Measurements from ENCODE around the gene KPNA6.
"Not testable (repeated sequence)": the region's sequence is repeated elsewhere in the genome, so short reads cannot be mapped to it uniquely, and the experiment has no call there.

The KPNA6 gene

GRCh38 chr1:32107742-32108661 is at the start of gene KPNA6:
TSS of gene KPNA6 (plus strand) at chr1:32108056. CDS start at chr1:32108131, 75 bp downstream.
- peak; percentile 98 for DNase-seq

GRCh38 chr1:32060914-32061313 is 46.9 kb upstream of the KPNA6 start:
- no peak for DNase-seq

DNA sequence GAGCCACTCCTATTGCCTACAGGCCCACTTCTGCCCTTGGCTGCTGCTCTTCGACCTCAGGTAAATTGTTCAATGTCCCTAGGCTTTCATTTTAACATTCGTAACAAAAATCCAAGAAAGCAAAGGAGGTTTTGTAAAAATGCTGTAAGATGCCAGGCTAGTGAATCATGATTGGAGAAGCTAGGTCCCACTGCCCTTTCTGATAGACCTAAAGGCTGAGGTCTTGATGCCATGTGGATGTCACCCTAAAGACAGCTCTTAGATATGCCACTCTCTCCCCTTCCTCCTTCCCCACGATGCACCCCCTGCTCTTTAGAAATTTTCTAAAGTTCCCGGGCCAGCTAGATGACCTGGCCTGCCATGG is 45.0 kb upstream of the KPNA6 start:
- no peak for DNase-seq

DNA sequence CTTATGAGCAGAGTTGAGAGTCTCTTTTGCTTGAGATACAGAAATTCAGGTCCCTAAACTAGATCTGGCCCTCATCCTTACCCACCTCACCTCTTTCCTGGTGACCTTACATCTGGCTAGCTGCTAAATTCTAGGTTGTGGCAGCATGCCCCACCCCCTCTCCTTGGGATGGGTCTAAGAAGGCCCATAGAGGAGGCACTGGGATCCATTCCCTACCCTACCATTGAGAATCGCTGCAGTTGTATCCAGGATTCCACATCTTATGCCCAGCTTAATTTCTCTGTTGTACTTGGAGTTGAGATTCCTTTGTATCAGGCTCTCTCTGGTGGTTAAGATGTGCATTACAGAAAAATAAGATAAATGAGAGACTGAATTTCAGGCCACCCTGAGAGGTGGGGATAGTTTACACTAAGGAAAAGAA is 44.6 kb upstream of the KPNA6 start:
- peak; percentile 90 for DNase-seq

- DNase-seq = not testable (repeated sequence)
These were observed 42.0 kb upstream of the KPNA6 start for GRCh38 chr1:32065613-32066488.

DNA sequence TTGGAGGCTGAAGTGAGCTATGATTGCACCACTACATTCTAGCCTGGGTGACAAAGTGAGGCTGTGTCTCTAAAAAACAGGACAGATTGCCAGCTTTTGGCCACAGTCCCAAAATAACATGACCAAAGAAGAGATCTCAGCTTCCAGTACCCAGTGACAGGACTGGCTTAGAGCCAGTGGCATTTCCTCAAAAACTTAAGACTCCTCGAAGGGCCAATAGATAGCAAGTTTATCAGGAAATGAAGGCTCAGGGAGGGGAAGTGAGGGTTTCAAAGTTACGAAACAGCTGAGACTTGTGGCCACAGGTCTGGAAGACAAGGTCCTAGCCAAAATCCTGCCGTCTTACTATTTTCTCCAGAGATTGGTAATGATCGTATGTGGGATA is 41.4 kb upstream of the KPNA6 start:
- peak; percentile 71 for DNase-seq

DNA sequence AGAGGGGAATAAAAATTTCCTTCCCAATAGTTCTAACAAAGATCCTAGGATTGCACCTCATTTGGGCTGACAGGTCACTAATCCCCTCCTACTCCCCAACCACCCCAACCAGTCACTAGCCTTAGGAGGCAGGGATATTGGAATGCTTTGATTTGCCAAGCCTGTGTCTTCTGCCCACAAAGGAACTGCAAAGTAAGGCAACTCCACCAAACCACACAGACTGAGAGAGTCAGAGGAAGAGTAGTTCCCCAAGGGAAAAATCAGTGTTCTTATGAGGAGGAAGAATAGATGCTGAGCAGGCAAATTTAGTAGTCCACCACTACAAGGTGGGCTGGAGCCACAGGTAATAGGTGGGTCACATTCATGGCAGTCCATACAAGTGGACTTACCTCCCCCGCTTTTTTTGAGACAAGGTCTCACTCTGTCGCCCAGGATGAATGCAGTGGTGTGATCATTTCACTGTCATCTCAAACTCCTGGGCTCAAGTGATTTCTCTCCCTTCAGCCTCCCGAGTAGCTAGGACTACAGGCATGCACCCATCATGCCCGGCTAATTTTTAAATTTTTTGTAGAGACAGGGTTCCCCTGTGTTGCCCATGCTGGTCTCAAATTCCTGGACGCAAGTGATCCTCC is 38.8 kb upstream of the KPNA6 start:
- DNase-seq = no peak

DNA sequence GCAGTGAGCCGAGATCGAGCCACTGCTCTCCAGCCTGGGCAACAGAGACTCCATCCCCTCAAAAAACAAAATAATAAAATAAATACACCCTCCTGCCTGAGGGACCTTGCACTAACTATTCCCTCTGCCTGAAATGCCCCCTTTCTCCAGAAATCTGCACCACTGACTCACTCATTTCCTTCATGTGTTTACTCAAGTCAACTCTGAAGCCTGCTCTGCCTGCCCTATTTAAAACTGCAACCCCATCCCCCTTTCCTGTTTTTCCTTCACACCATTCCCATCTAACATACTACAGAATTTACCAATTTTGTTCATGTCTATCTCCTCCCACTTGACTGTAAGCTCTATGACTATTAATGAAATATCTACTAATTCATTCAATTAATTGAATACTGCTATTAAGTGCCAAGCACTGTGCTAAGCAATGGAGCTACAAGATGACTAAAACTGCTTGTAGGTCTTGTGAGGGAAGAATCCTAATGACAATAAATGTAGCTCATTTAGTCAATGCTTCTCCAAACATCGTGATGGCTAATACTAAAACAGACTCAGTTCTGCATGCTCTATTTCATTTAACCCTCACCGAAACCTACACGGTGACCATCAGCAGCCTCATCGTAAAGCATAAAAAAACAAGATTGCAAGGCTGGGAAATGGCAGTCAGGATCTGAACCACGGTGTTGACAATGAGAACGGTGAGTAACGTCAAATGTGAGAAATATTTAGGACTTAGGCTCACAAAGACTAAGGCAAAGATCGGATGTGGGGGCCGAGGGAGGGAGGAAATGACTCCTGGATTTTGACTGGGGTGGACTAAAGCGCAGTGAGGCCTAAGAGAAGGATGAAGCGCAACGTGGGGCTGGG is 35.9 kb upstream of the KPNA6 start:
- DNase-seq = no peak

DNA sequence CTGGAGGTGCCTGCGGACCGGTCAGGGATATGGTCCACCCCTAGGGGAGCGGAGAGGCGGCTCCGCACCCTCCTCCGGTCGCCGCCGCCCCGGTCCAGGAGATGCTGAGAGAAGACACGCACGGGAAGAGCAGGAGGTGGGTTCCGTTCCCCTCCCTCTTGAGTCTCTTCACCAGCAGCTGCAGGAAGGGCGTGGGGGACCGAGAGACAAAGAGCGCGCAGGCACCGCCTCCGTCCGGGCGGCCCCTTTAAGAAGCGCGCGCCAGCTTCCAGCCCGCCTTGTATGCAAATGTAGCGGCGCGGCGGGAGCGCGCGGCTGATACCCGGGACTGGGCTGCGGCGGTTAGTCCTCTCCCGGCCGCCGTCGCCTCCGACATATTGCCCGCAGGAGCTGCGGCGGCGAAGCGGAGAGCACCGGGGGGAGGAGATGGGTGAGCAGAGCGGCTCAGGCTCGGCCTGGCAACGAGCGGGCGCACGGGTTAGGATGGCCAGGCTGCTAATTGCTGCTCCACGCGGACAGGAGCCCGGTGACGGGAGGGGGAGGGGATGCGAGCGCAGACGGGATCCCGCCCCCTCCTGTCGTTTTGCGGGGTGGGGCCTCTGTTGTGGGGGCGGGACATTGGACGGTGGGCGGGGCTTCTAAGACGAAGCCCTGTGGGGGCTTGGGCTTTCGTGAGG is 35.1 kb upstream of the KPNA6 start, which contains the start of gene TMEM39B:
Gene TMEM39B (plus strand): TSS at position 318 of the 677 bp plus-strand sequence. CDS start 109 bp downstream, at position 427.
- DNase-seq = peak; percentile 98

- DNase-seq = peak; percentile 98
These were observed 34.3 kb upstream of the KPNA6 start for GRCh38 chr1:32073299-32074229.

- DNase-seq = no peak
These were observed 33.0 kb upstream of the KPNA6 start for GRCh38 chr1:32074841-32075240.

DNA sequence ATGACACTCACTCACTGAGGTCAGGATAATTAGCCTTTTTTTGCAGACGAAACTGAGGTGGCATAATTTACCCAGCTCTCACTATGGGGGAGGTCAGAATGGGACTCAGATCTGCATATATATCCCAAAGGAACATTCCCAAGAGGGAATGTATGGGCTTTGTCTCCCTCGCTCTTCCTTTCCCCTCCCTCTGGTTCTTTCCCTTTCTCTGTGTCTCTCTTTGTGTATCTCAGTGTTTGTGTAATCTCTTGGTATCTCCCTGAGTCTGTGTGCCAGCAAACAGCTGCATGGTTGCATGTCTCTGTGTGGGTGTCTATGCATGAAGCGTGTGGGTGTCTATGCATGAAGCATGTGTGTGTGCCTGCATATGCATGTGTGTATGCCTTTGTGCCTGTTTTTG is 30.4 kb upstream of the KPNA6 start:
- no peak for DNase-seq

DNA sequence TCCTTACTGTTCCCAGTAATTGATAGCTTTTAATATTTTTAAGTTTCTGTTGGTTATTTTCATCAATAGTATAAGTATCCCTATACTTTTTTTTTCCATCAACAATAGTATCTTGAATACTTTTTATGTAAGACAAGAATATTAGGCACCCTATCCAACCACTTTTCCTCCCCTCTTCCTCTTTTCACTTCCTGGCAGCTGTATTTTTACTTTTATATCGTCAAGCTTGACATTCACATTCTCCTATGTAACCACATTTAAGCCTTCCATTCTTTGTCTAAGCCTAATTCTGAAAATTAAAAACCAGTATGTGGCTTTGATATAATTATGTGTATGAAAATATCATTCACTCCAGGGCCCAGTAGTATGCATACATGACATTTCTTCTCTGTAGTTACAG is 25.8 kb upstream of the KPNA6 start:
- no peak for DNase-seq

DNA sequence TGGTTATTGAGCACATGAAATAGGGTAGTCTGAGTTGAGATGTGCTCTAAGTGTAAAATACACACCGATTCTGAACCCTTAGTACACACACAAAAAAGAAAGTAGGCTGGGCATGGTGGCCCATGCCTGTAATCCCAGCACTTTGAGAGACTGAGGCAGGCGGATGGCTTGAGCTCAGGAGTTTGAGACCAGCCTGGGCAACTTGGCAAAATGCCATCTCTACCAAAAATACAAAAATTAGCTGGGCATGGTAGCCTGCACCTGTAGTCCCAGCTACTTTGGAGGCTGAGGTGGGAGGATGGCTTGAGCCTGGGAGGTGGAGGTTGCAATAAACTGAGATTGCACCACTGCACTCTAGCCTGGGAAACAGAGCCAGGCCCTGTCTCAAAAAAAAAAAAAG is 21.5 kb upstream of the KPNA6 start:
- DNase-seq = not testable (repeated sequence)

GRCh38 chr1:32091176-32091575 is 16.7 kb upstream of the KPNA6 start:
- DNase-seq = no peak

- no peak for DNase-seq
These were observed 16.3 kb upstream of the KPNA6 start for GRCh38 chr1:32091591-32091990.

DNA sequence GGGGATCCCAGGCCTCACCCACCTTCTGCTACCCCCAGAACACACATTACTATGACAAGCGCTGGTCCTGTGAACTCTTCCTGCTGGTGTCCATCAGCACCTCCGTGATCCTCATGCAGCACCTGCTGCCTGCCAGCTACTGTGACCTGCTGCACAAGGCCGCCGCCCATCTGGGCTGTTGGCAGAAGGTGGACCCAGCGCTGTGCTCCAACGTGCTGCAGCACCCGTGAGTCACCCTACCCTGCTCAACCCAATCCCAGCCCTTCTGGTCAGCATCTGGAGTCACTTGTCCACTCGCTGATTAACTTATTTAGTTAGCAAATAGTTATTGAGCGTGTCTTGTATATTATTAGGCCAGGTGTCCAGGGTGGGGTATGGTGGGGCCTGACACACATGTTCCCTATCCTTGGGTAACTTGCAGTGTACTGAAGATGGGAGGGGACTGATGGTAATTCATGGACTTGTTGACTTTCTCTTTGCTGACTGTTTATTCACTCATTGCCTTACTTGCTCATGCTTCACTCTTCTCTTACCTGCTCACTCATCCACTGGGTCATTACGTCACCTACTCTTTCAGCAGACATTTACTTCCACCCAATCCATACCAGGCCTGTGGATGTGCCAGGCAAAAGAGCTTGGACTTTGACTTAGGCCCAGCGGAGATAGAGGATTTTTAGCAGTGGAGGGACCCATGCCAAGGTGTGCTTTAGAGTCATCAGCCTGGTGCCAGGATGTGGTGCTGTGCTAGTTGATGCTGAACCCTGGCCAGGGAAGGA is 12.9 kb upstream of the KPNA6 start:
- DNase-seq = no peak

DNA sequence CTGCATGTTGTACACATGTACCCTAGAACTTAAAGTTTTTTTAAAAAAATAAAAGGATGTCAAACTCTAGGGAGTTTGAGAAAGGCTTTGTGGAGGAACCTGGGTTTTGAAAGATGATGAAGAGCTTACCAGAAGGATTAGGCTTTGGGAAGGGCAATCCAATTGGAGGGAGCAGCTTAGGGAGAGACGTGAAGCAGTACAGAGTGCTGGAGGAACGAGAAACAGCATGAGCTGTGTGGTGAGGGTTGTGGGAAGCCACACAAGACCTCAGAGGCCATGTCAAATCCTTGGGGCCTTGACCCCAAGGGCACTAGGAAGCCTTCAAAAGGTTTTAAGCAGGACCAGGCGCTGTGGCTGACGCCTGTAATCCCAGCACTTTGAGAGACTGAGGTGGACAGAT is 8.4 kb upstream of the KPNA6 start:
- DNase-seq = no peak

DNA sequence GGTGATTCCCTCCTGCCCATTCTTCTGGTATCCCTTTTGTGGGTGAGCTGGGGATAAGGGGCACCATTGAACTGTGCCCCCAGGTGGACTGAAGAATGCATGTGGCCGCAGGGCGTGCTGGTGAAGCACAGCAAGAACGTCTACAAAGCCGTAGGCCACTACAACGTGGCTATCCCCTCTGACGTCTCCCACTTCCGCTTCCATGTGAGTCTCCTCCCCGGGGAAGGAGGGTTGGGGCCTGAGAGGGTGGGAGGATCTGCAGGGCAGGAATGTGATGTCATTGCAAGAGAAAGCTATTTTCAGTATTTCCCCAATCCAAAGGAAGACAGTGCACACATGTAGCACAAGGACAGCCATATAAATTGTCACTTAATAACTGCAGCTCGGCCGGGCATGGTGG is 7.5 kb upstream of the KPNA6 start:
- no peak for DNase-seq

All from eye (tissue), 1 donor.